H9 (cell line): ENCODE measurements around the gene SMYD1. TPM values are rescaled to one million over a fixed set of nuclear protein-coding genes. Genes with fewer than 3 reads are reported as not detected.

Experiments
- DNase-seq: peaks from one replicate; pipeline ENCODE4 v3.0.0-alpha.2; 2017
- H2AFZ ChIP-seq: one replicate; pipeline ENCODE4 v1.6.1; 2013; ENCODE audit warnings: mild to moderate bottlenecking, low read length, control low read depth, moderate library complexity
- H2AK5ac ChIP-seq: 2 replicates; pipeline ENCODE4 v1.6.1; 2013; ENCODE audit warnings: low read length, control low read depth, mixed read lengths; ENCODE audit not compliant: insufficient read length
- H2BK120ac ChIP-seq: one replicate; pipeline ENCODE4 v1.6.1; 2013; ENCODE audit warnings: low read depth, mild to moderate bottlenecking, low read length, control low read depth, inconsistent platforms; ENCODE audit not compliant: poor library complexity, severe bottlenecking
- H2BK12ac ChIP-seq: 2 replicates; pipeline ENCODE4 v1.6.1; 2013; ENCODE audit warnings: low read length, control low read depth, mixed read lengths, low read depth; ENCODE audit not compliant: insufficient read length
- H2BK15ac ChIP-seq: 2 replicates; pipeline ENCODE4 v1.6.1; 2013; ENCODE audit warnings: low read depth, low read length, control low read depth
- H2BK20ac ChIP-seq: one replicate; pipeline ENCODE4 v1.6.1; 2013; ENCODE audit warnings: low read depth, mild to moderate bottlenecking, low read length, control low read depth, inconsistent platforms; ENCODE audit not compliant: poor library complexity, severe bottlenecking
- H2BK5ac ChIP-seq: 2 replicates; pipeline ENCODE4 v1.6.1; 2013; ENCODE audit warnings: low read length, control low read depth, mixed read lengths; ENCODE audit not compliant: insufficient read length
- H3K14ac ChIP-seq: 2 replicates; pipeline ENCODE4 v1.6.1; 2013; ENCODE audit warnings: low read length, control low read depth; ENCODE audit not compliant: insufficient read depth
- H3K18ac ChIP-seq: 2 replicates; pipeline ENCODE4 v1.6.1; 2013; ENCODE audit warnings: low read depth, mild to moderate bottlenecking, mixed read lengths, low read length, control low read depth; ENCODE audit not compliant: insufficient read length
- H3K23ac ChIP-seq: 2 replicates; pipeline ENCODE4 v1.6.1; 2013; ENCODE audit warnings: low read length, control low read depth, mixed read lengths, low read depth; ENCODE audit not compliant: insufficient read length
- H3K23me2 ChIP-seq: 2 replicates; pipeline ENCODE4 v1.6.1; 2013; ENCODE audit warnings: low read depth, mild to moderate bottlenecking, mixed read lengths, low read length, control low read depth; ENCODE audit not compliant: insufficient read length, poor library complexity, severe bottlenecking
- H3K27ac ChIP-seq: 2 replicates; pipeline ENCODE4 v1.5.1; 2013; ENCODE audit warnings: low read length, control low read depth, mixed read lengths, low read depth; ENCODE audit not compliant: insufficient read length
- H3K27me3 ChIP-seq: 2 replicates; pipeline ENCODE4 v1.6.1; 2013; ENCODE audit warnings: low read length, control low read depth, inconsistent platforms; ENCODE audit not compliant: insufficient read depth
- H3K4ac ChIP-seq: 2 replicates; pipeline ENCODE4 v1.6.1; 2013; ENCODE audit warnings: low read depth, mild to moderate bottlenecking, control low read depth, inconsistent platforms, low read length, moderate library complexity
- H3K4me1 ChIP-seq: 2 replicates; pipeline ENCODE4 v1.6.1; 2013; ENCODE audit warnings: low read length, control low read depth, inconsistent platforms; ENCODE audit not compliant: insufficient read depth
- H3K4me2 ChIP-seq: 2 replicates; pipeline ENCODE4 v1.6.1; 2013; ENCODE audit warnings: low read length, control low read depth, mixed read lengths; ENCODE audit not compliant: insufficient read length, insufficient read depth
- H3K56ac ChIP-seq: 2 replicates; pipeline ENCODE4 v1.6.1; 2013; ENCODE audit warnings: low read depth, mild to moderate bottlenecking, mixed read lengths, low read length, control low read depth; ENCODE audit not compliant: insufficient read length
- H3K79me1 ChIP-seq: 2 replicates; pipeline ENCODE4 v1.6.1; 2013; ENCODE audit warnings: low read depth, mild to moderate bottlenecking, moderate library complexity, low read length, control low read depth, inconsistent platforms; ENCODE audit not compliant: insufficient read depth, poor library complexity, severe bottlenecking
- H3K79me2 ChIP-seq: 2 replicates; pipeline ENCODE4 v1.6.1; 2013; ENCODE audit warnings: low read length, control low read depth, inconsistent platforms; ENCODE audit not compliant: insufficient read depth
- H3K9ac ChIP-seq: 2 replicates; pipeline ENCODE4 v1.6.1; 2013; ENCODE audit warnings: low read length, control low read depth, mixed read lengths; ENCODE audit not compliant: insufficient read length; ENCODE audit errors: extremely low read depth
- H3K9me3 ChIP-seq: one replicate; pipeline ENCODE4 v1.6.1; 2013; ENCODE audit warnings: low read depth, low read length, inconsistent platforms; ENCODE audit not compliant: control insufficient read depth
- H3T11ph ChIP-seq: one replicate; pipeline ENCODE4 v1.6.1; 2013; ENCODE audit warnings: mild to moderate bottlenecking, low read length, control low read depth, inconsistent platforms
- H4K20me1 ChIP-seq: one replicate; pipeline ENCODE4 v1.6.1; 2013; ENCODE audit not compliant: control insufficient read depth, insufficient read length, insufficient read depth
- H4K5ac ChIP-seq: 2 replicates; pipeline ENCODE4 v1.6.1; 2013; ENCODE audit warnings: low read depth, mild to moderate bottlenecking, mixed read lengths, low read length, control low read depth; ENCODE audit not compliant: insufficient read length
- H4K8ac ChIP-seq: replicated peaks from 2 replicates; pipeline ENCODE4 v1.6.1; 2013; ENCODE audit warnings: low read length, control low read depth, mixed read lengths, low read depth; ENCODE audit not compliant: insufficient read length
- H4K91ac ChIP-seq: 2 replicates; pipeline ENCODE4 v1.6.1; 2013; ENCODE audit warnings: low read depth, mild to moderate bottlenecking, moderate library complexity, mixed read lengths, low read length, control low read depth; ENCODE audit not compliant: insufficient read length
- H3K27ac Mint-ChIP-seq, 3 experiments: 2 replicates in 2 of 3; 3 replicates in 1 of 3; pipeline ENCODE4 v1.8.0; 2020 to 2021; ENCODE audit warnings: mixed read lengths in 3 of 3, mild to moderate bottlenecking in 1 of 3, moderate library complexity in 1 of 3
- H3K27me3 Mint-ChIP-seq: 2 replicates; pipeline ENCODE4 v1.8.0; 2021; ENCODE audit warnings: low read depth, mild to moderate bottlenecking, moderate library complexity, mixed read lengths
- H3K36me3 Mint-ChIP-seq, 3 experiments: 2 replicates in 2 of 3; 3 replicates in 1 of 3; pipeline ENCODE4 v1.8.0; 2020 to 2021; ENCODE audit warnings: low read depth in 3 of 3, mixed read lengths in 3 of 3; ENCODE audit not compliant: insufficient read depth in 1 of 3
- H3K4me1 Mint-ChIP-seq, 2 experiments: 2 replicates each; pipeline ENCODE4 v1.8.0; 2020; ENCODE audit warnings: mixed read lengths in 2 of 2
- H3K4me3 Mint-ChIP-seq, 2 experiments: 2 replicates in 1 of 2; 3 replicates in 1 of 2; pipeline ENCODE4 v1.8.0; 2020 to 2021; ENCODE audit warnings: mild to moderate bottlenecking in 2 of 2, mixed read lengths in 2 of 2, moderate library complexity in 1 of 2
- H3K9me3 Mint-ChIP-seq, 2 experiments: 2 replicates in 1 of 2; 3 replicates in 1 of 2; pipeline ENCODE4 v1.8.0; 2020; ENCODE audit warnings: mild to moderate bottlenecking in 2 of 2, mixed read lengths in 2 of 2, moderate library complexity in 1 of 2
- CTCF ChIP-seq: fragments of 200-600 bp; sonication (generic); conservative IDR thresholded peaks from 3 replicates; pipeline ENCODE4 v1.8.0; 2021; ENCODE audit warnings: antibody characterized with exemption, mild to moderate bottlenecking
- WGBS: extraction: QIAGEN DNeasy Blood & Tissue Kit; methylation state at CpG from one replicate; pipeline ENCODE4 v1.1.7; 2013; ENCODE audit warnings: missing lambda C conversion rate, low lambda C conversion rate, mixed read lengths; ENCODE audit not compliant: insufficient read length; ENCODE audit errors: extremely low coverage; 5-methylcytosine and 5-hydroxymethylcytosine counted together
- total RNA-seq: library from RNA; stranded (reverse); gene quantifications from 2 replicates; pipeline ENCODE4 v1.2.1, GENCODE V29; 2021

Gene SMYD1
- total RNA-seq, 1 experiment from 2014 or later: not detected

GRCh38 chr2:88032070-88032702 is 35.4 kb upstream of the SMYD1 start:
- Mint-ChIP-seq H3K27me3 (no peaks in the 10 kb centered on the region), H3K9me3 (no peaks in the 10 kb centered on the region), H3K27ac (no peak overlapping the region), H3K4me1 (peaks cover 0 to 2% of the 10 kb centered on the region in 2 experiments; a peak in 2 of 4 replicates), H3K36me3 (peaks cover 0 to 30% (median 24%) of the 10 kb centered on the region in 3 experiments; a peak in 6 of 7 replicates), H3K4me3 (no peak overlapping the region)
- Histone ChIP-seq H3K18ac (no peak overlapping the region), H3K4ac (no peak overlapping the region), H3K23ac (no peak overlapping the region), H4K91ac (no peak overlapping the region), H2BK15ac (no peak overlapping the region), H4K8ac (no peak overlapping the region), H2BK120ac (no peak overlapping the region), H3K14ac (no peak overlapping the region), H2AK5ac (no peak overlapping the region), H3K4me1 (no peaks in the 10 kb centered on the region), H2AFZ (no peak overlapping the region), H3K27me3 (no peaks in the 10 kb centered on the region), H3K23me2 (no peaks in the 10 kb centered on the region), H4K20me1 (no peaks in the 10 kb centered on the region), H2BK20ac (no peak overlapping the region), H3T11ph (no peak overlapping the region), H3K79me1 (no peaks in the 10 kb centered on the region), H3K56ac (no peak overlapping the region), H4K5ac (no peak overlapping the region), H2BK12ac (no peak overlapping the region), H3K79me2 (no peaks in the 10 kb centered on the region), H3K27ac (no peak overlapping the region), H3K4me2 (no peak overlapping the region), H3K9me3 (no peaks in the 10 kb centered on the region), H2BK5ac (no peak overlapping the region), H3K9ac (no peak overlapping the region)
- WGBS: no CpG with 5 or more reads among the region's 7 CpGs
- TF ChIP-seq CTCF: no peak
- no peak for DNase-seq
